Activated CD4-positive, CD25-positive, alpha-beta regulatory T cell treated with anti-CD3 and anti-CD28 coated beads, Interleukin-2, amount 50 U/mL, for 72 hours (primary cell): ENCODE measurements around the gene DDX17.

Experiments used
- DNase-seq: peaks from one replicate; pipeline ENCODE4 v3.0.0; 2021

Gene DDX17

DNA sequence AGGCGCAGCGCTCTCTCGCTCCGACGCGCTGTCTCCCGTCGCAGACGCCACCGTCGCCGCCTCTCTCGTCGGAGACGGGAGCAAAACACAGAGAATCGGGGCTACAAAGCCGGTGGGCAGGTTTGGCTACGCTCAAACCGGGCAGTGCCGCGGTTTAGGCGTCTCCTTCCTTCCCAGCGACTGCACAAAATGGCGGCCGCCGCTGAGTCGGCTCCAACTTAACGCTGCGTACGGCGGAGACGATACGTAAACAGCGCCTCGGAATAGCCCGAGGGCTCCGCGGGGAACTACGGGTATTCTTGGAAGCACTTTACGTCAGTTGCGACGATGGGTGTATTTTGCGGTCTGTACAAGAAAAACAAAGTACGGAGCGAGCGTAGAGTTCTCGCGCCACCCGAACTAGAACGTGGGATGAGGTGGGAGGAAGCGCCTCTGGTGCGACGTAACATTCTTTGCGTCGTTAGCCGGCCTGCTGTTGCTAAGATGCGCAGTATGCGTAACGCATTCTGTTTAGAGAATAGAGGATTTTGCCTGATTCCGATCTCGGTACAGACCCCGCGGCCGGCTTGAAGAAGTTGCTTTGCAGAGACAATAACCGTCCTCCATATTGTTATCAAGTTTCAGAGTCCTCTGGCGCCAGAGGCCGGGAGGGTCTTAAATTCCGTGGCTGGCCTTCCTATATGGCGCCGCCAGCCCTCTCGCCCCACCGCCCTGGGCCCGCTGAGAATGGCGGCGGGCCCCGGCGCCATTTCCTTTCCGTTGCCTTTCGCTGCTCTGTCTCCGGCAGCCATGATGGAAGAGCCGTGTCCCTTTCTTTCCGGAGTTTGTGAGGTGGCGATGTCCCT lies at the start of gene DDX17:
Gene DDX17, minus strand, starts transcription at position 194 of the 845 bp plus-strand sequence.
- DNase-seq = peak; percentile 92

DNA sequence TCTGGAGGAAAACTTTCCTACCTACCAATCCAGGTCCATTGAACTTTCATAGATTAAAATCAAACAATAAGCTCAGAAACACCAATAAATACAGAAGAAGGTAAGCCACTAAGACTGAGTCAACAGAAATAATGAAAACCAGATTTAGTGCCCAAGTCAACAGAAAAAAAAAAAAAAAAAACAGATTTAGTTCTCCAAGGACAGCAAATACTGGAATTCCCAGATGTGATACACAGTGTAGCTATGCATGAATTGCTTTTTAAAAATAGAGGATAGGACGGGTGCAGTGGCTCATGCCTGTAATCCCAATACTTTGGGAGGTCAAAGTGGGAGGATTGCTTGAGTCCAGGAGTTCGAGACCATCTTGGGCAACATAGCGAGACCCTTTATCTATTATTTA lies 48.2 kb upstream of the DDX17 start:
- no peak for DNase-seq

GRCh38 chr22:38549101-38549894 lies 43.2 kb upstream of the DDX17 start:
- DNase-seq = no peak

GRCh38 chr22:38540701-38541100 lies 34.6 kb upstream of the DDX17 start:
- no peak for DNase-seq

- no peak for DNase-seq
Measured at GRCh38 chr22:38531251-38531938, 25.3 kb upstream of the DDX17 start.

DNA sequence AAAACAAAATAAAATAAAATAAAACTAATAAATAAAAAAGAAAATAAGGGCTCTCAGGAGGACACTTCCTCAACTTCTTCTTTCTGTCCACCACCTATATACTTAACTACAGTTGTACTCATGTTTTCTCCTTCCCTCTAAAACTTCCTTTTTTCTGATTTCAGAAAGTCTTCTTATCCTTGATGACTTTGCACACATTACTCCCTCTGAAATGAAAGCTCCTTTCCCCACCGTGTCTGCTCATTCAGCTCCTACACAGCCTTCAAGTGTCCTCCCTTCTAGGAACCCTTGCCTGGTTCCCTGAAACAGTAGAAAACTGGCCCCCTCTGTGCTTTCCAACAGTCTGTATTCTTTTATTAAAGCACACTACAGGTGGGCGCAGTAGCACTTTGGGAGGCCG lies 18.3 kb upstream of the DDX17 start:
- DNase-seq = no peak

- DNase-seq = no peak
Measured at GRCh38 chr22:38523479-38523878, 17.4 kb upstream of the DDX17 start.

- DNase-seq = no peak
Measured at GRCh38 chr22:38523029-38523428, 16.9 kb upstream of the DDX17 start.

GRCh38 chr22:38519453-38520250 lies 13.5 kb upstream of the DDX17 start:
- no peak for DNase-seq

DNA sequence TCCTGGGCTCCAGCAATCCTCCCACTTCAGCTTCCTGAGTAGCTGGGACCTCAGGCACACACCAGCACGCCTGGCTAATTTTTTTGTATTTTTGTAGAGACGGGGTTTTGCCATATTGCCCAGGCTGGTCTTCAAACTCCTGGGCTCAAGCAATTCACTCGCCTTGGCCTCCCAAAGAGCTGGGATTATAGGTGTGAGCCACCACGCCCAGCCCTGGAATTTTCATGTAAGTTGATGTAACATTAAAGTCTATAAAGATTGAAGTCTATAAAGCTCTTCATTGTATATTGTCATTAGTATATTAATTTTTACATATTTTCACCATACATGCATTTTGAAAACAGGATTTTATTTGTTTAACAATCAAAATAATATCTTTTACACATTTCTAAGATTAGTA lies 12.5 kb upstream of the DDX17 start:
- DNase-seq = no peak

- no peak for DNase-seq
Measured at GRCh38 chr22:38513063-38513462, 7.0 kb upstream of the DDX17 start.

DNA sequence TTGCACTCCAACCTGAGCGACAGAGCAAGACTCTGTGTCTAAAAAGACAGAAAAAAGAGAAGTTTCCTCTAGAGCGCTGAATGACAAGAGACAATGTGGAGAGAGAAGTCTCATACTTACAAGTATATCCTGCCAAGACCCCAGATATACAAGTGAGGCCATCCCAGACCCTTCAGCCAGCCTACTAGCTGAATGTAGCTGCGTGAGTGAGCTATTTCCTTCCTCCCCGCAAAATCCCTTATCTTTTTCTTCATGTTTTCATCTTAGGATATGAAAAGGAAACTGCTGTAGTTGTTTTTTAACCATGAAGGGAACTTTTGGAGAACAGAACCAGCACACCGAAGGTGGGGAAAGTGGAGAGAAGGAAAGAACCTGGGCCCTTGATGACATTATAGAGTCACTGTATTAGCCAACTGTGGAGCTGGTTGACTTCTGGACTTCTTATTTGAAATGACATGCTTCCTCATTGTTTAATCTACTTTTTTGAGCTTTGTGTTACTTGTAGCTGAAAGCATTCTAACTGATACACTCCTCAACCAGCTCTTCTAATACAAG lies 4.4 kb upstream of the DDX17 start:
- no peak for DNase-seq

DNA sequence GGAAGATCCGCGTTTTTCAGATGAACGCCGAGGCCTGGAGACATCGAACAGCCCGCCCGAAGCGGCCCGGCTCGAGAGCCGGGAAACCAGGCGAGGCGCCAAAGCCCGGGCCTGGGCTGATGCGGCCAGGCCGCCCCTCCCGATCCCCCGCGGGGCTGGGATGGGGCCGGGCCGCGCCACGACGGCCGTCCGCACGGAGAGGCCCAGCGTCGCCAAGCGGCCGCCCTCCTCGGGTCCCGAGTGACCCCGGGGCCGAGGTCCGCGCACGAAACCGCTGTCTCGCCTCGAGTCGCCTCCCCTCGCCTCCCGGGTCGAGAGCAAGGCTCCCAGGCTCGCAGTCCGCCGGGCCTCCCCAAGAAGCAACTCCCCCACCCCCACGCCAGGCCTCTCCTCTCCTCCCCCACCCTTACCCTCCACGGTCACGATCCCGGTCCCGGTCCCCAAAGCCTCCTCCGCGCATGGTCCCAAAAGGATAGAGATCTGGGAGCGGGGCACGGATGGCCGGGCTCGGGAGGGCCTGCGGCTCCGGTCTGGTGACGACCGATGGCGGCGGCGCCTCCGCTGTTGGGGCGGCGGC lies 482 bp downstream of the DDX17 start:
- DNase-seq = no peak

GRCh38 chr22:38504731-38505540 lies 1.2 kb downstream of the DDX17 start:
- DNase-seq = peak; percentile 52

DNA sequence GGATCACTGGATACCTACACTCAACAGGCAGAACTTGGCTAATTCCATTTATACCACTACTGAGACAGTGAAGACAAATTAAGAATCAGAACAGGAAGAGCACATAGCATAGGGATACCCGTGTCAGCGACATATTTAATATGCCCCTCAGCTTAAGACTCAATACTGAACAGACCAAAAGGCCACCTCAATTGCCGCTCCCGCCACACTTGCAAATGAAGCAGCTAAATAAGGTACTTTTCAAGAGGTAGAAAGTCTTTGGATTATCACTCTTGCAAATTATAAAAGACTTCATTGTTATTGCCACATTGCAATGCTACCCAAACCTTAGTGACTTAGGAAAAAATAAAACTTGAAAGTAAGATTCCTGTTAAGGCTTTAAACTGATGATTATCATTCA lies 3.1 kb downstream of the DDX17 start:
- DNase-seq = no peak

- DNase-seq = no peak
Measured at GRCh38 chr22:38501797-38502672, 4.1 kb downstream of the DDX17 start.

DNA sequence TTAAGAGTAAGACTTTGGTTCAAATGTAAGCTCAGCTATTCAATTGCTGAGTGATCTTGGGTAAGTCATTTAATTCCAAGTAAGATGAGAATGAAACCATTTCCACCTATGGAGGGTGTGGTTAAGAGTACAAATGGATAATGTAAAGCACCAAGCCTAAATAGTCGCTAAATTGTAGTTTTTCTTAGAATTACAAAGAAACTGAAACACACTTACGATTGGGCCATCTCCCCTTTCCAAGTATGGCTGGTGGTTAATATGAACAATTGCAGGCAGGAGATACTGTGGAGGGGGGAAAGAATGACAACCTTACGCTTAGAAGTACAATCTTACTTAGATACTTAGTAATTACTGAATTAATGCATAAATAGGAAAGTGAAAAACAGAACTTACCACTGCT lies 8.2 kb downstream of the DDX17 start:
- no peak for DNase-seq

- no peak for DNase-seq
Measured at GRCh38 chr22:38494939-38495338, 11.2 kb downstream of the DDX17 start.

GRCh38 chr22:38494498-38494897 lies 11.6 kb downstream of the DDX17 start:
- no peak for DNase-seq

- no peak for DNase-seq
Measured at GRCh38 chr22:38491707-38492348, 14.3 kb downstream of the DDX17 start.
